DMS 273 (cell line): Measurements from ENCODE around the gene CMC1.

Source experiments
- DNase-seq: peaks from one replicate; lab custom pipeline; 2025; ENCODE audit not compliant: unreplicated experiment; lab: John Stamatoyannopoulos, UW

Gene CMC1

GRCh38 chr3:28349469-28350000 is 108.1 kb downstream of the CMC1 start:
- no peak for DNase-seq
